ENCODE data around the gene GBGT1.

GBGT1 gene

DNA sequence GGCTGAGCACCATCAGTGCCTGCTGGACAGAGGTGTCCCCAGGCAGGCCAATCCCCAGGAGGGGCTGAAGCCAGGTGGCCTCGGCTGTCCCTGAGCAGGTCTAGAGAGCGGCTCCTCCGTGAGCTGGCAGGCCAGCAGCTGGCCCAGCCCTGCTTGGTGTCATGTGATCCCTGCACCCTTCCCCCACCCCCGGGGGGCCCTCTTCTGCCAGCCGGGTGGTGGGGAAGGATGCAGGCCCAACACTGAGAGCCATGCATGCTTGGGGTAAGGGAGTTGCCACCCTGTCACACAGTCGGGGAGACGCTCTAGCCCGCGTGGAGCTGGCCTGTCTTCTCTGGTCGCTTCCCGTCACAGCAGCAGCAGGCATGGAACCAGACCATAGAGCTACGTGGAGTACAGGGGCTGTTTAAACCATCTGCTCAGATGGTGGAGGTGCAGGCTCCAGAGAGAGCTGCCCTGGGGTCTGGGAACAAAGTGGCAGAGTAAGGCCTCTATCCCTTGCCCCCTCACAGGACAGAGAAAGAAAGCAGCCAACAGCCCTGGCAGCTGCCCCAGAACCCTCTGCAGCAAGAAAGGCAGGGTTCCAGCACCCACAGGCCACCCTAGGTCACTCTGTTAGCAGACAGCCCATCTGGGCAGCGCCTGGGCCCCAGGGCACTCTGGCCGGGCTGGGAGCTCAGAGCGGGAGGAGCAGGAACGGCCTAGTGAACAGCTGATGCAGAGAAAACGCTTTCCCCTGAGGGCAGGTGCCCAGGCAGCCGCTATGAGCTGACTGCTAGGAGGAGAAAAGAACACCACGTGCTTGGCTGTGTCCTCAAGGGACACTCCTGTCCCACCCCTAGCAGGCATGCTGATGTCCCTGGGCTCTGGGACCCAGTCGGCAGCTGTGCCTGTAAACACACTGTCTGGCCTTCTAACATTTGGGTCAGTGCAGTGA is 49.5 kb downstream of the GBGT1 start:
- Histone ChIP-seq H3K36me3 (peaks cover 27 to 45% (median 32%) of the 10 kb centered on the region in 11 experiments), H3K9me3 (replicated peaks in 1 of 11) (no peaks in the 10 kb centered on the region), H3K27me3 (no peaks in the 10 kb centered on the region), H3K4me2 (peak overlapping the region; percentile 93 to 100 (median 100)), H3K4me1 (peaks cover 79 to 82% (median 81%) of the 10 kb centered on the region in 10 experiments), H3K9ac (peak overlapping the region; percentile 74 to 83 (median 78)), H3K4me3 (peak overlapping the region in 8 of 10 experiments; percentile 12 to 50 (median 32); a peak in 15 of 20 replicates), H3K27ac (peak overlapping the region; percentile 81 to 93 (median 90)), H4K20me1 (peaks cover 61 to 100% (median 97%) of the 10 kb centered on the region in 11 experiments; a peak in 21 of 22 replicates)
- no peak for TF ChIP-seq Cebpa-rat (IDR thresholded peaks at IDR 0.05)

DNA sequence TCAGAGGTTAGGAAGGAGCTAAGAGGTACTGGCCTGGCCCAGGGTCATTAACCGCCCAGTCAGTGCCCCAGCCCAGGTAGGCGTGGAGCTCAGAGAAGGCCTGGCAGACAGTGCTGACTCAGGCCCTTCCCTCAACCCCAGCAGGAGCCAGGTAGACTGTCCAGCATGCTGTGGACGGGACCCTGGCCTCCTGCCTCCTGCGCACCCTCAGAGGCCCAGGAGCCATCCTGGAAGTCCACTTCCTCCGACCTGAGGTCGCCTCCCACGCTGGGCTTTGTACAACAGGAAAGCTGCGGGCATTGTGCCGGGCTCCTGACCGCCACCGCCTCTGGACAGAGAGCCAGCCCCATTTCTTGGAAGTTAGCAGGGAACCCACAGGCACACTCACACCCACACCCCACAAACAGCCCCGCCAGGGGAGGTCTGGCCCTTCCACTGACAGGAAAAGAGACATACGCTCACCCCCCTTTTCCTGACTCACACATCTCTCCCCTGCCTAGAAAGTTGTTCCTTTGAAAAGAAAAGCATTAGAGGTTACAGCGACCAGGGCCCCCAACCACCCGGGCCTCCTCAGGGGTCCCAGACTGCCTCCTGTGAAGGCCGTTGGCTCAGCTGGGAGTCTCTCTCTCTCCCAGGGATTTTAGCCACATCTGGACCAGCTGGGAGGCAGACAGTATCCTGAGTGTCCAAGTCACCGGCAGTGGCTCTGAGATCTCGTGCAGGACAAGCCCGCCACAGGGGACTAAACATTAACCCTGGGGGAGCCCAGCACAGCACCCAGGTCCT is 50.4 kb downstream of the GBGT1 start:
- no peaks in the 10 kb centered on the region for H3K27me3 ChIP-seq
- H3K4me1 ChIP-seq = peaks cover 70 to 73% (median 73%) of the 10 kb centered on the region in 10 experiments
- H4K20me1 ChIP-seq = peaks cover 55 to 100% (median 96%) of the 10 kb centered on the region in 11 experiments; a peak in 21 of 22 replicates
- TF ChIP-seq Cebpa-rat (IDR thresholded peaks at IDR 0.05) = no peak
- peak overlapping the region; percentile 93 to 100 (median 100) for H3K4me2 ChIP-seq
- peak overlapping the region; percentile 74 to 83 (median 78) for H3K9ac ChIP-seq
- no peaks in the 10 kb centered on the region for H3K9me3 ChIP-seq (replicated peaks in 1 of 11)
- peak overlapping the region; percentile 81 to 93 (median 90) for H3K27ac ChIP-seq
- H3K36me3 ChIP-seq = peaks cover 36 to 49% (median 40%) of the 10 kb centered on the region in 11 experiments
- H3K4me3 ChIP-seq = peak overlapping the region in 9 of 10 experiments; percentile 17 to 50 (median 33); a peak in 14 of 20 replicates

DNA sequence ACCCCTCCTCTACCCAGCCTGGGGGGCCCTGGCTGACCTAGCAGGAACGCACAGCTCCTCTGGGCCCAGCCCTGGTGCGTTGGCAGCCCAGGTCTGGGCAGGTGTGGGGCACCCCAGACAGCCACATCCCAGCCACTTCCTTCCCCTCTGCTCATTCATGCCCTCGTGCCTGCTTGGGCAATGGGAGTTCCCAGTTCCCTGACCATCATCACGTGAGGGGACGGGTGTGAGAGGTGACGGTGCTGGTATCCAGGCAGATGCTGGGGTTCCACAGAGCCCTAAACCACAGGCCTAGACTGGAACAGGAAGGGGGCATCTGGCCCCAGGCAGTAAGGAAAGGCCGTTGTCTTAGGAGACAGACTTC is 51.1 kb downstream of the GBGT1 start:
- Histone ChIP-seq H3K27ac (peak overlapping the region; percentile 81 to 93 (median 90)), H3K9me3 (replicated peaks in 1 of 11) (no peaks in the 10 kb centered on the region), H3K36me3 (peaks cover 43 to 57% (median 48%) of the 10 kb centered on the region in 11 experiments), H3K27me3 (no peaks in the 10 kb centered on the region), H3K4me2 (peak overlapping the region; percentile 93 to 100 (median 100)), H3K4me1 (peaks cover 63 to 69% (median 65%) of the 10 kb centered on the region in 10 experiments), H3K4me3 (peak overlapping the region in 8 of 10 experiments; percentile 11 to 50 (median 30); a peak in 8 of 20 replicates), H4K20me1 (peaks cover 54 to 100% (median 93%) of the 10 kb centered on the region in 11 experiments; a peak in 21 of 22 replicates), H3K9ac (peak overlapping the region; percentile 74 to 83 (median 78))
- peak in 4 of 11 experiments; percentile 20 to 74 (median 52); a peak in 5 of 22 replicates for TF ChIP-seq Cebpa-rat (IDR thresholded peaks at IDR 0.05)

DNA sequence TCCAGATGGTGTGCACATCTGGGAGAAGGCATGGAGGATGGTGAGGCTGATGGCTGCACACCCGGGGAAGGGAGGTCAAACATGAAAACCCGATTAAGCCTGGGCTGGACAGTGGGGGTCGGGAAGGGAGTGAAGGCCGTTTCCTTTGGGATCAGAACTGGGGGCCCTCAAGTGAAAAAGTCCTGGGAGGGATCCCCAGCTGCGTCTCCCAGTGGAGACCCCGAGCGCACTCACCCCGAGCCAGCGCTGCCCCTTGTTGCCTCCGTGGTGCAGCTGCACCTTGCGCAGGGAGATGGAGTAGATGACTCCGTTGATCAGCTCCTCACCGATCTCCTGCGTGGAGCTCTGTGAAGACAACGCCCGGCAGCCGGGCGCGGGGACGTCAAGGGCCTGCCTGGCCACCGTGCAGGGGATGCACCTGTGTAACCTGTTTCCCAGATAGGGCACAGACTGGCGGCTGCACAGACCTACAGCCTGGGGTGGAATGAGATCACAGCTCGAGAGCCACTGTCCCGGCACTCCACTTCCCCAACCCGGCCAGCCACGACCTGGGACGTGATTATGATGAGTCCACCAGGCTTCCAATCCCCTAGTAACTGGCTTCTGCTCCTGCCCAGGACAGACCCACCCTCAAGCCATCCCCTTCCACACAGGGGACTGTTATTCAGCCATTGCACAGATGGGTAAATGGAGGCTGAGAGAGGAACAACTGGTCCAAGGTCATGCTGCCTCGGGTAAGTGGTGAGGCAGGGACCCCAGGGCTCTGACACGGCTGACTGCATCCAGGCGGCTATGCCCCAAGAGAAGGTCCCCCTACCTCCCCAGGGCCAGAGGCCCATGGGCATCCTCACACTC is 51.7 kb downstream of the GBGT1 start:
- peak overlapping the region; percentile 93 to 100 (median 100) for H3K4me2 ChIP-seq
- peak overlapping the region; percentile 46 to 93 (median 90); a peak in 21 of 22 replicates for H3K27ac ChIP-seq
- no peaks in the 10 kb centered on the region for H3K9me3 ChIP-seq (replicated peaks in 1 of 11)
- peaks cover 49 to 58% (median 54%) of the 10 kb centered on the region in 11 experiments for H3K36me3 ChIP-seq
- peaks cover 50 to 100% (median 93%) of the 10 kb centered on the region in 11 experiments; a peak in 21 of 22 replicates for H4K20me1 ChIP-seq
- H3K4me1 ChIP-seq = peaks cover 57 to 64% (median 59%) of the 10 kb centered on the region in 10 experiments
- H3K4me3 ChIP-seq = peak overlapping the region in 1 of 10 experiments; percentile 11; a peak in 2 of 20 replicates
- H3K27me3 ChIP-seq = no peaks in the 10 kb centered on the region
- H3K9ac ChIP-seq = peak overlapping the region; percentile 11 to 81 (median 77); a peak in 20 of 22 replicates
- no peak for TF ChIP-seq Cebpa-rat (IDR thresholded peaks at IDR 0.05)

DNA sequence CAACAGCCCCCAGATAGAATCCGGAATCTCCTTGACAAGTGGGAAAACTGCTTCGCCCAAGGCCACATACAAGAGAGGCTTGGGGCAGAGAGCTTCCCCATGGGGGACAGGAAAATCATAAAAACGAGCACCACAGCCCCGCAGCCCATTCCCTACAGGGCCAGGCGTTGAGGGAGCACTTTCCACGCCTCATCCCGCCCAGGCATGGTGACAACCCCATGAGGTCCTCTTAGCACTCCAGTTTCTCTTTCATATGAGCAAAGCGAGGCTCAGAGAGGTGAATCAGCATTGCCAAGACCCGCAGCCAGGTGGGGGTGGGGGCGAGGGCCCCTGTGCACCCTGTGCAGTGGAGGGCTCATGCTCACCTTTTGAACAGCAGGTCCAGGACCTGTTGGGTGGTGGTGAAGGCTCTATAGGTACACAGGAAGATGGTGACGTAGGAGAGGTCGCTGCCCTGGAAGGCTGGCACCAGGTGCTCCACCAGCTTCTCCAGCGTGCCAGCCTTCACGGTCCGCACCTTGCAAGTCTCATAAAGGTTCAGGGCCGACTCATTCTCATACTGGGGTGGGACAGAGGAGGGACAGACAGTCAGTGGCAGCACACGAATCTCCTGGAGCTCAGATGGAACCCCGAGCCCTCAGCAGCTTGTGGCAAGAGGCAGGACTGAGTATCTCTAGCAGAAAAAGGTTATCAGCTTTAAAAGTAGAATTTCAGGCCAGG is 53.6 kb downstream of the GBGT1 start:
- Histone ChIP-seq H3K9me3 (replicated peaks in 1 of 11) (no peaks in the 10 kb centered on the region), H3K9ac (peak overlapping the region in 3 of 11 experiments; percentile 27 to 41 (median 41); a peak in 5 of 22 replicates)

DNA sequence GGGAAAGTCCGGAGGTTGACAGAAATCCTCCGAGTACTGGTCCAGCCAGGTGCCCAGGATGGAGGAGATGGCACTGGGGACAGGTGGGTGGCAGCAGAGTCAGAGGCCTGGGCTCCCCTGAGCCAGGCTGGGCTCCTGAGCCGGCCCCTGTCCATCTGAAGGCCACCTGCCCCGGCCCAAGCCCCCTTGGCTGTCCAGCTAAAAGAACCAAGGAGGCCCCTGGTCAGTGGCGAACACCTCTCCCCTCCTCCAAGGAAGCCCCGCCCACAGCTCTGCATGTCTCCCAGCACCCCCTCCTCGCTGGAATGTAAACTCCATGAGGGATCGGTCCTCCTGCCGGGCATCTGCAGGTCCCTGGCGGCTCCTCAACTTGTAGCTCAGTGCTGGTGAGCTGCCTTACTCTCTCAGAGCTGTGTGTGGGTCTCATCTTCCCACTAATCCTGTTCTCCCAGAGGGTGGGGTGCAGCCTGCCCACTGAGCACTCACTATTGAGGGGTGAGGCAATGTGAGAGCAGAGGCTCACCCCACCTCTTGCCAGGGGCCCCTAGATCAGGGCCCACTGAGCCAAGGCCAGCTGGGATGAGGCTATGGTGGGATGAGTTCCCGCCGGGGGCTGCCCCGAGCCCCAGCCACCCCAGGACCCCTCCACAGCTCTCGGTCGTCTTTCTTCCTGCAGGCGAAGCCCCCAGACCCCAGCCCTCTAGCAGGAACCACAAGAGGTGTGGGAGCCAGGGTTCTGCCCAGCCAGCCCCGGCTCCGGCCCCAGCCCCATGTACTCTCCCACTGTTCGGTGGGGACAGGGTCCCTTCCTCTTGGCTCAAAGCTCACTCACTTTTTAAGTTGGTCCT is 54.7 kb downstream of the GBGT1 start:
- no peaks in the 10 kb centered on the region for H3K27me3 ChIP-seq
- H3K9ac ChIP-seq = peak overlapping the region in 5 of 11 experiments; percentile 4 to 37 (median 11); a peak in 4 of 22 replicates
- peaks cover 42 to 97% (median 69%) of the 10 kb centered on the region in 11 experiments; a peak in 21 of 22 replicates for H4K20me1 ChIP-seq
- H3K36me3 ChIP-seq = peaks cover 73 to 80% (median 78%) of the 10 kb centered on the region in 11 experiments
- no peak overlapping the region for H3K4me2 ChIP-seq
- peak overlapping the region in 2 of 11 experiments; percentile 85 to 88; a peak in 2 of 22 replicates for H3K27ac ChIP-seq
- peaks cover 27 to 34% (median 29%) of the 10 kb centered on the region in 10 experiments for H3K4me1 ChIP-seq
- TF ChIP-seq Cebpa-rat (IDR thresholded peaks at IDR 0.05) = no peak
- H3K9me3 ChIP-seq (replicated peaks in 1 of 11) = no peaks in the 10 kb centered on the region
- no peak overlapping the region for H3K4me3 ChIP-seq

More for the DNA sequence above, 53.6 kb downstream of the GBGT1 start:
- no peak overlapping the region for H3K4me3 ChIP-seq
- no peak overlapping the region for H3K4me2 ChIP-seq
- no peaks in the 10 kb centered on the region for H3K27me3 ChIP-seq
- peaks cover 38 to 45% (median 40%) of the 10 kb centered on the region in 10 experiments for H3K4me1 ChIP-seq
- H3K27ac ChIP-seq = peak overlapping the region in 8 of 11 experiments; percentile 1 to 92 (median 86); a peak in 13 of 22 replicates
- TF ChIP-seq Cebpa-rat (IDR thresholded peaks at IDR 0.05) = no peak
- H3K36me3 ChIP-seq = peaks cover 63 to 69% (median 67%) of the 10 kb centered on the region in 11 experiments
- peaks cover 42 to 97% (median 80%) of the 10 kb centered on the region in 11 experiments; a peak in 21 of 22 replicates for H4K20me1 ChIP-seq

All from BLaER1 treated with 17β-estradiol and CSF1 and Interleukin-3, amounts not matched to agents 10 nM and 100 nM (cell line).